MM.1S (cell line): Measurements from ENCODE around the gene TAGLN3.

Source experiments
- CTCF ChIP-seq: fragments of 300-600 bp; sonication (generic); IDR thresholded peaks from 2 replicates; pipeline ENCODE4 v1.5.1; 2016; ENCODE audit warnings: antibody characterized with exemption, low read length, mixed read lengths
- EZH2 ChIP-seq: fragments of 300-600 bp; sonication (generic); optimal IDR thresholded peaks from 2 replicates; pipeline ENCODE3; 2017; ENCODE audit warnings: low read depth, mild to moderate bottlenecking, antibody characterized with exemption, low read length, mixed read lengths
- EZH2phosphoT487 ChIP-seq: fragments of 300-600 bp; sonication (generic); IDR thresholded peaks from 2 replicates; pipeline ENCODE4 v1.6.1; 2018; ENCODE audit warnings: antibody characterized with exemption, low read length

- TF ChIP-seq CTCF (no peak), EZH2phosphoT487 (no peak), EZH2 (no peak)
Measured at GRCh38 chr3:111965484-111965883, 33.2 kb upstream of the TAGLN3 start.
